Measurements from ENCODE around the gene B3GALNT2.

- no peak for TF ChIP-seq CTCF (IDR thresholded peaks at IDR 0.05)
- TF ChIP-seq ZFX (IDR thresholded peaks at IDR 0.05; ENCODE audit: borderline replicate concordance), result no peak
Observed at GRCh38 chr1:235427447-235427846, 76.8 kb downstream of the B3GALNT2 start.
